SU-DHL-6 (cell line): ENCODE measurements around the gene BACE1.

Experiments used
- H2AFZ ChIP-seq: fragments of 200-600 bp; sonication (generic); 2 replicates; pipeline ENCODE4 v1.6.1; 2014; ENCODE audit warnings: low read depth, mild to moderate bottlenecking, moderate library complexity, mixed read lengths, antibody characterized with exemption, low read length; ENCODE audit not compliant: severe bottlenecking
- H3F3A ChIP-seq: fragments of 200-600 bp; shearing (Covaris generic); 2 replicates; pipeline ENCODE4 v1.6.0; 2016; ENCODE audit warnings: antibody characterized with exemption, mild to moderate bottlenecking; ENCODE audit not compliant: insufficient read depth
- H3K27ac ChIP-seq: fragments of 200-600 bp; sonication (generic); 2 replicates; pipeline ENCODE4 v1.5.1; 2016; ENCODE audit warnings: low read depth, mild to moderate bottlenecking, low read length, moderate library complexity, mixed read lengths
- H3K27me3 ChIP-seq: fragments of 200-600 bp; sonication (generic), shearing (Covaris generic); 2 replicates; pipeline ENCODE4 v1.6.0; 2014; ENCODE audit warnings: mild to moderate bottlenecking, low read length
- H3K36me3 ChIP-seq: fragments of 200-600 bp; sonication (generic); 2 replicates; pipeline ENCODE4 v1.6.1; 2014; ENCODE audit warnings: mild to moderate bottlenecking, low read length, mixed read lengths
- H3K4me2 ChIP-seq: fragments of 300-600, 200-600 bp; shearing (Covaris generic), sonication (generic); 2 replicates; pipeline ENCODE4 v1.6.0; 2014; ENCODE audit warnings: low read length, low read depth, mild to moderate bottlenecking; ENCODE audit not compliant: poor library complexity, severe bottlenecking
- H3K4me3 ChIP-seq: fragments of 200-600 bp; sonication (generic); 2 replicates; pipeline ENCODE4 v1.5.1; 2014; ENCODE audit warnings: antibody characterized with exemption, low read length, mild to moderate bottlenecking, mixed read lengths; ENCODE audit not compliant: insufficient read depth, poor library complexity, severe bottlenecking
- H3K79me2 ChIP-seq: fragments of 200-600 bp; sonication (generic); 2 replicates; pipeline ENCODE4 v1.6.1; 2014; ENCODE audit warnings: mild to moderate bottlenecking, low read length, moderate library complexity; ENCODE audit not compliant: insufficient read depth
- H3K9ac ChIP-seq: fragments of 200-600 bp; sonication (generic); 2 replicates; pipeline ENCODE4 v1.7.0; 2014; ENCODE audit warnings: mild to moderate bottlenecking, low read length
- H3K9me2 ChIP-seq: fragments of 200-600 bp; sonication (generic); replicated peaks from 2 replicates; pipeline ENCODE4 v1.6.1; 2014; ENCODE audit warnings: low read length; ENCODE audit not compliant: insufficient read depth
- H3K9me3 ChIP-seq: fragments of 200-600 bp; sonication (generic); 2 replicates; pipeline ENCODE4 v1.6.1; 2014; ENCODE audit warnings: low read length, mixed read lengths; ENCODE audit not compliant: insufficient read depth
- H4K20me1 ChIP-seq: fragments of 200-600 bp; sonication (generic); 2 replicates; pipeline ENCODE4 v1.6.1; 2014; ENCODE audit warnings: low read depth, mild to moderate bottlenecking, antibody characterized with exemption, low read length, moderate library complexity, mixed read lengths
- CTCF ChIP-seq: fragments of 200-600 bp; sonication (generic); IDR thresholded peaks from one replicate; pipeline ENCODE4 v1.5.1; 2017; ENCODE audit warnings: antibody characterized with exemption, mild to moderate bottlenecking, low read length, moderate library complexity; ENCODE audit not compliant: insufficient read depth, poor library complexity, severe bottlenecking
- EZH2phosphoT487 ChIP-seq: fragments of 200-600 bp; sonication (generic), shearing (Covaris generic); conservative IDR thresholded peaks from 2 replicates; pipeline ENCODE4 v1.6.1; 2018; ENCODE audit warnings: mild to moderate bottlenecking, antibody characterized with exemption, low read length, moderate library complexity, mixed read lengths

The BACE1 gene

DNA sequence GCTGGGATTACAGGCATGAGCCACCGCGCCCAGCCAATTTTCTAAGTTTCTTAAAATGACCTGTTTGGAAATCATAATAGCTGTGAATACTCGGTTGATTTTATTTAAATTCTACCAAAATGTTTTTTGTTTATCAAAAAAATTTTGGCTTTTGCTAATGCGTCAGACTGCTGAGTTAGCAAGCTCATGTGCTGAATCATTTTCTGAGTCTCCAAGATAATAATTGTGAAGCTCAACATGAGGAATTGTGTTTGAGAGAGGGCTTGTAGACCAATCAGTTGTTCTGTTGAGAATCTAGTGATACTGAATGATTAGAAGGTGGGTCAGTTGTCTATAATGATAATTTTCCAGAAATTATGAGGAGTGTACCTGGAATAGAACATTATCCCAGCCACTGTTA is 67.7 kb downstream of the BACE1 start:
- peaks cover 6% of the 10 kb centered on the region; the same call in 1 of the 2 replicates for H3K36me3 ChIP-seq
- H3K9me3 ChIP-seq, result no peaks in the 10 kb centered on the region
- H4K20me1 ChIP-seq, result no peaks in the 10 kb centered on the region
- H3K4me2 ChIP-seq, result no peak overlapping the region
- H3K9me2 ChIP-seq, result no peaks in the 10 kb centered on the region
- no peaks in the 10 kb centered on the region for H3F3A ChIP-seq
- TF ChIP-seq EZH2phosphoT487, result no peak
- no peak overlapping the region for H3K27ac ChIP-seq
- H3K4me3 ChIP-seq, result no peak overlapping the region
- no peaks in the 10 kb centered on the region for H3K79me2 ChIP-seq
- H2AFZ ChIP-seq, result no peak overlapping the region
- no peaks in the 10 kb centered on the region for H3K27me3 ChIP-seq
- H3K9ac ChIP-seq, result no peak overlapping the region

DNA sequence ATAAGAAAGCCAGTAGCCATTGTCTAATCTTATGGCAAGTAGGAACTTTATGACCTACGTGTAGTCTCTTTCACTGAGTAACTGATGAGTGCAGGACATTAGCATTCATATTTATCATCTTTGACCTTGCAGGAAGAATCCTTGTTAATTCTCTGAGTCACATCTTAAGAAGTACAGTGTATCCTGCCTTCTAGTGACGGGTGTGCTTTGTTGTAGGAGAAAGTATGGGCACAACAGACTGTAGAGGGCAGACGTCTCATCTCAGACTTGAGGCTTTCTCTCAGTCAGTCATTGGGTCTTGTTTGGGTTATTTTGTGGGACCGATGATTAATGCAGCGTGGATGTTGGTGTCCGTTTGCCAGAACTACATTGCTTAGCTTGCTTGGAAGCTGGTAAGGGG is 76.8 kb downstream of the BACE1 start:
- H3K36me3 ChIP-seq, result no peaks in the 10 kb centered on the region; the same call in 1 of the 2 replicates
- no peak for TF ChIP-seq CTCF
- no peak for TF ChIP-seq EZH2phosphoT487
- no peak overlapping the region for H3K4me2 ChIP-seq
- no peaks in the 10 kb centered on the region for H3K9me2 ChIP-seq
- no peak overlapping the region for H3K9ac ChIP-seq
- H3K27me3 ChIP-seq, result no peaks in the 10 kb centered on the region
- H4K20me1 ChIP-seq, result no peaks in the 10 kb centered on the region
- H3K4me3 ChIP-seq, result no peak overlapping the region
- no peaks in the 10 kb centered on the region for H3K9me3 ChIP-seq
- peaks cover 7% of the 10 kb centered on the region; the same call in 1 of the 2 replicates for H3F3A ChIP-seq
- peaks cover 5% of the 10 kb centered on the region; the same call in 1 of the 2 replicates for H3K79me2 ChIP-seq
- H3K27ac ChIP-seq, result no peak overlapping the region
- H2AFZ ChIP-seq, result no peak overlapping the region

GRCh38 chr11:117238221-117238620 is 77.8 kb downstream of the BACE1 start:
- H3K27ac ChIP-seq, result no peak overlapping the region
- H2AFZ ChIP-seq, result no peak overlapping the region
- peaks cover 10% of the 10 kb centered on the region; the same call in 1 of the 2 replicates for H3F3A ChIP-seq
- H4K20me1 ChIP-seq, result no peaks in the 10 kb centered on the region
- H3K4me2 ChIP-seq, result no peak overlapping the region
- H3K9ac ChIP-seq, result no peak overlapping the region
- no peaks in the 10 kb centered on the region for H3K27me3 ChIP-seq
- H3K9me2 ChIP-seq, result no peaks in the 10 kb centered on the region
- H3K36me3 ChIP-seq, result no peaks in the 10 kb centered on the region; the same call in 1 of the 2 replicates
- H3K9me3 ChIP-seq, result no peaks in the 10 kb centered on the region
- H3K79me2 ChIP-seq, result peaks cover 14% of the 10 kb centered on the region; the same call in 1 of the 2 replicates
- TF ChIP-seq EZH2phosphoT487, result no peak
- no peak for TF ChIP-seq CTCF
- H3K4me3 ChIP-seq, result no peak overlapping the region
